OCI-LY1 (cell line): Measurements from ENCODE around the gene GRPEL2.

Experiments used
- H2AFZ ChIP-seq: fragments of 200-600 bp; sonication (generic), shearing (Covaris generic); 2 replicates; pipeline ENCODE4 v1.6.0; 2014; ENCODE audit warnings: antibody characterized with exemption, mild to moderate bottlenecking, low read length
- H3F3A ChIP-seq: fragments of 200-600 bp; sonication (generic), shearing (Covaris generic); 2 replicates; pipeline ENCODE4 v1.6.0; 2014; ENCODE audit warnings: mild to moderate bottlenecking, antibody characterized with exemption, low read length, moderate library complexity; ENCODE audit not compliant: insufficient read depth
- H3K27ac ChIP-seq: fragments of 200-600 bp; sonication (generic); 2 replicates; pipeline ENCODE4 v1.5.1; 2014; ENCODE audit warnings: low read length, mixed run types, mild to moderate bottlenecking, low read depth; ENCODE audit not compliant: poor library complexity, severe bottlenecking
- H3K27me3 ChIP-seq: fragments of 200-600 bp; sonication (generic); 2 replicates; pipeline ENCODE4 v1.6.0; 2014; ENCODE audit warnings: antibody characterized with exemption, mild to moderate bottlenecking, low read length, moderate library complexity; ENCODE audit not compliant: insufficient read depth
- H3K36me3 ChIP-seq: fragments of 200-600 bp; sonication (generic); 2 replicates; pipeline ENCODE4 v1.6.1; 2014; ENCODE audit warnings: mild to moderate bottlenecking, antibody characterized with exemption, low read length, moderate library complexity, mixed read lengths; ENCODE audit not compliant: insufficient read depth
- H3K4me1 ChIP-seq: fragments of 200-600 bp; sonication (generic); 2 replicates; pipeline ENCODE4 v1.5.1; 2014; ENCODE audit warnings: mild to moderate bottlenecking, low read length, moderate library complexity; ENCODE audit not compliant: insufficient read depth, severe bottlenecking
- H3K4me2 ChIP-seq: fragments of 200-600 bp; sonication (generic), shearing (Covaris generic); 2 replicates; pipeline ENCODE4 v1.6.1; 2014; ENCODE audit warnings: low read length
- H3K4me3 ChIP-seq: fragments of 200-600 bp; sonication (generic); 2 replicates; pipeline ENCODE4 v1.5.1; 2014; ENCODE audit warnings: low read length, low read depth, mild to moderate bottlenecking, mixed read lengths; ENCODE audit not compliant: poor library complexity, severe bottlenecking
- H3K79me2 ChIP-seq: fragments of 200-600 bp; shearing (Covaris generic); 2 replicates; pipeline ENCODE4 v1.6.1; 2016; ENCODE audit warnings: mixed run types, low read length, mixed read lengths; ENCODE audit not compliant: insufficient read depth
- H3K9ac ChIP-seq: fragments of 200-600 bp; sonication (generic), shearing (Covaris generic); 2 replicates; pipeline ENCODE4 v1.6.1; 2014; ENCODE audit warnings: mild to moderate bottlenecking, low read length, mixed read lengths
- H3K9me2 ChIP-seq: fragments of 200-600 bp; sonication (generic), shearing (Covaris generic); 2 replicates; pipeline ENCODE4 v1.6.1; 2014; ENCODE audit warnings: low read depth, mild to moderate bottlenecking, low read length, mixed read lengths
- H3K9me3 ChIP-seq: fragments of 200-600 bp; shearing (Covaris generic); 2 replicates; pipeline ENCODE4 v1.6.1; 2014; ENCODE audit warnings: low read length, mixed read lengths
- H4K20me1 ChIP-seq: fragments of 200-600 bp; sonication (generic), shearing (Covaris generic); 2 replicates; pipeline ENCODE4 v1.6.0; 2016; ENCODE audit warnings: mild to moderate bottlenecking, low read length; ENCODE audit not compliant: insufficient read depth
- EZH2 ChIP-seq: fragments of 200-600 bp; sonication (generic), shearing (Covaris generic); IDR thresholded peaks from 2 replicates; pipeline ENCODE4 v1.8.0; 2017; ENCODE audit warnings: borderline replicate concordance, mixed run types, mild to moderate bottlenecking, antibody characterized with exemption, low read length, moderate library complexity, mixed read lengths
- TF ChIP-seq, protein P1 (sequence below): fragments of 200-600 bp; sonication (generic), shearing (Covaris generic); IDR thresholded peaks from 2 replicates; pipeline ENCODE4 v1.5.1; 2017; ENCODE audit warnings: mild to moderate bottlenecking, antibody characterized with exemption, low read length, moderate library complexity, mixed read lengths

GRPEL2 gene

DNA sequence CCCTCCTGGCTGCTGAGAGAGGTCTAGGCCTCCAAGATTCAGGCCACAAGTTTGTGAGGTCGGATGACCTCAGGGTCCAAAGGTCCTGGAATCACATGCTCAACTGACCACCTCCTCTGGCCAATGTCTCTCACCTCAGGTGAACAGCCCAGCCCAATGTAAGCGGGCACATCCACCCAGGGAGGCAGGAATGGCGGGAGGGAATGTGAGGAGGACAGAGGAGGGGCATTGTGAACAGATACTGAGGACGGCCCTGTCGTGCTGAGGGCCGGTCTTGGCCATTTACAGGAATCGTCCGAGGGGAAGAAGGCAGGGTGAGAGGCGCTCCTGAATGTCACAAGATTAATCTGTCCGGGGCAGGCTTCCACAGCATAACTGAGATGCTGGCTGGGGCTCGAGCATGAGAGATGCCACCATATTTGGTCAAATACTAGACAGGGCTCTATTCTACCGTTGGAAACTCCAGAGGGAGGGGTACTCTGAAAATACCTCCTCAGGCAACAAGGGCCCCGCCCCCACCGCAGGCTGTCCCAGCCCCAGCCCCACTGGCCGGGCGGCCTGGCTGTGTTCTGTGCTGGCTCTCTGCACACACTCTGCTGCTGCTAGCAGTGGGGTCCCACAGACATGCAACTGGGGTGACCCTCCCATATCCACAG lies 35.3 kb downstream of the GRPEL2 start:
- H3K9ac ChIP-seq, result no peak overlapping the region

DNA sequence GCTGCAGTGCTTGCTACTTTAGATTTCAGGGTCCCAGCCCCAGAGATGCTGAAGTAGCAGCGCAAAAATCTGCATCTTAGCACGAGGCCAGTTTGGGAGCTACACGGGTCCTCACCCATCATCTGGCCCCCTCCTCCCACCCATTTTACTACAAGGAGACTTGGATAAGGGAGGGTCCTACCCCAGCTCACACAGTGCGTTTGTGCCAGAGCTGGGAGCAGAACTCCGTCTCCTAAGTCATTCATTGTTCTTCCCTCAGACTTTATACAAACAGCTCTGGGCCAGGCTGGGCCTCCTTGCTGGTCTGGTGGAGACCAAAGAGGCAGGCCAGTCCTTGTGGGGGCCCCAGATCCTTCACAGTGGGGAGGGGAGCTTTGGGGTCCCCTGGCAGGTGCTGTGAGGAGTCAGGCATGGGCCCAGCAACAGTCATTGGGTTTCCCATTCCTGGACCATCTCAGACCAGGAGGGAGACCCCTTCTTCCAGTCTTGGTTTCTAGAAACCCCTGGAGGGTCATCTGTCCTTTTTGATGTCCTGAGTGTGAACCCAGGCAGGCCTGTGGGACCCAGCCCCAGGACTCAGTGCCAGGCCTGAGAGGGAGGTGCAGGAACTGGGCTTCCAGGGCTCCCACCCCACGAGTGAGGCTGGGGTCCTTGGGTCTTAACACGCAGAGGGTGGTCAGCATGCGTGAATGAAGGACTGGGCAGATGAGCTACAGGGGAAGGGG lies 36.1 kb downstream of the GRPEL2 start:
- TF ChIP-seq, protein P1, sequence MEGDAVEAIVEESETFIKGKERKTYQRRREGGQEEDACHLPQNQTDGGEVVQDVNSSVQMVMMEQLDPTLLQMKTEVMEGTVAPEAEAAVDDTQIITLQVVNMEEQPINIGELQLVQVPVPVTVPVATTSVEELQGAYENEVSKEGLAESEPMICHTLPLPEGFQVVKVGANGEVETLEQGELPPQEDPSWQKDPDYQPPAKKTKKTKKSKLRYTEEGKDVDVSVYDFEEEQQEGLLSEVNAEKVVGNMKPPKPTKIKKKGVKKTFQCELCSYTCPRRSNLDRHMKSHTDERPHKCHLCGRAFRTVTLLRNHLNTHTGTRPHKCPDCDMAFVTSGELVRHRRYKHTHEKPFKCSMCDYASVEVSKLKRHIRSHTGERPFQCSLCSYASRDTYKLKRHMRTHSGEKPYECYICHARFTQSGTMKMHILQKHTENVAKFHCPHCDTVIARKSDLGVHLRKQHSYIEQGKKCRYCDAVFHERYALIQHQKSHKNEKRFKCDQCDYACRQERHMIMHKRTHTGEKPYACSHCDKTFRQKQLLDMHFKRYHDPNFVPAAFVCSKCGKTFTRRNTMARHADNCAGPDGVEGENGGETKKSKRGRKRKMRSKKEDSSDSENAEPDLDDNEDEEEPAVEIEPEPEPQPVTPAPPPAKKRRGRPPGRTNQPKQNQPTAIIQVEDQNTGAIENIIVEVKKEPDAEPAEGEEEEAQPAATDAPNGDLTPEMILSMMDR, result no peak
- TF ChIP-seq EZH2, result no peak
- Histone ChIP-seq H2AFZ (no peak overlapping the region), H3K27ac (no peak overlapping the region), H4K20me1 (no peaks in the 10 kb centered on the region), H3K36me3 (no peaks in the 10 kb centered on the region), H3K9me3 (no peaks in the 10 kb centered on the region), H3K4me2 (no peak overlapping the region), H3K4me3 (no peak overlapping the region), H3K4me1 (peaks cover 12% of the 10 kb centered on the region), H3K27me3 (no peaks in the 10 kb centered on the region), H3K9me2 (no peaks in the 10 kb centered on the region), H3K79me2 (no peaks in the 10 kb centered on the region), H3K9ac (no peak overlapping the region), H3F3A (no peaks in the 10 kb centered on the region)

More for the DNA sequence above, 35.3 kb downstream of the GRPEL2 start:
- no peak overlapping the region for H3K4me2 ChIP-seq
- no peak overlapping the region for H3K4me3 ChIP-seq
- no peaks in the 10 kb centered on the region for H3K9me2 ChIP-seq
- no peaks in the 10 kb centered on the region for H3K9me3 ChIP-seq
- H3K4me1 ChIP-seq, result peaks cover 12% of the 10 kb centered on the region
- H3K79me2 ChIP-seq, result no peaks in the 10 kb centered on the region
- H3K27ac ChIP-seq, result no peak overlapping the region
- H3F3A ChIP-seq, result no peaks in the 10 kb centered on the region
- H4K20me1 ChIP-seq, result no peaks in the 10 kb centered on the region
- no peak overlapping the region for H2AFZ ChIP-seq
- H3K36me3 ChIP-seq, result no peaks in the 10 kb centered on the region
- no peaks in the 10 kb centered on the region for H3K27me3 ChIP-seq
- TF ChIP-seq EZH2, result no peak
- TF ChIP-seq, protein P1, result no peak

DNA sequence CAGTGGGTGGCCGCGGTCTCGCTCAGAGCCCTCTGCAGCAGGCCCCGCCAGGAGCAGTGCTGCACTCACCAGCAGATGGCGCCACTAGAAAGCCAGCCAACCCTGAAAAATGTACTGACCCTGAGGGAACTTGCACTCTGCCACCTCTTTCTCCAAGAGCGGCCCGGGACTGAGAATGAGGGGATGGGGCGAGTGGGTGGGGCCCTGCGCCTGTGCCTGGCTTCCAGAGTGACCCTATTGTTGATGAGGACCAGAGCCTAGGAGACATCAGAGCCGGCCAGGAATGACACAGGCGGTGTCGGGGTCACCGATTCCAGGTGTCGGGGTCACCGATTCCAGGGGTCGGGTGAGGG lies 36.7 kb downstream of the GRPEL2 start:
- H3K4me1 ChIP-seq, result peaks cover 12% of the 10 kb centered on the region
- H3K36me3 ChIP-seq, result no peaks in the 10 kb centered on the region
- H2AFZ ChIP-seq, result no peak overlapping the region
- H3K27me3 ChIP-seq, result no peaks in the 10 kb centered on the region
- no peak overlapping the region for H3K27ac ChIP-seq
- H3K9me2 ChIP-seq, result no peaks in the 10 kb centered on the region
- no peak for TF ChIP-seq EZH2
- TF ChIP-seq, protein P1, result peak; percentile 85
- no peaks in the 10 kb centered on the region for H3K9me3 ChIP-seq
- H3K9ac ChIP-seq, result no peak overlapping the region
- H4K20me1 ChIP-seq, result no peaks in the 10 kb centered on the region
- H3K4me2 ChIP-seq, result no peak overlapping the region
- H3F3A ChIP-seq, result no peaks in the 10 kb centered on the region
- no peaks in the 10 kb centered on the region for H3K79me2 ChIP-seq
- H3K4me3 ChIP-seq, result no peak overlapping the region
